ENCODE measurements around the gene ZBTB16. TPM values are rescaled to one million over a fixed set of nuclear protein-coding genes. Genes with fewer than 3 reads are reported as not detected.

The ZBTB16 gene
- total RNA-seq, 1 experiment from 2014 or later: not detected

DNA sequence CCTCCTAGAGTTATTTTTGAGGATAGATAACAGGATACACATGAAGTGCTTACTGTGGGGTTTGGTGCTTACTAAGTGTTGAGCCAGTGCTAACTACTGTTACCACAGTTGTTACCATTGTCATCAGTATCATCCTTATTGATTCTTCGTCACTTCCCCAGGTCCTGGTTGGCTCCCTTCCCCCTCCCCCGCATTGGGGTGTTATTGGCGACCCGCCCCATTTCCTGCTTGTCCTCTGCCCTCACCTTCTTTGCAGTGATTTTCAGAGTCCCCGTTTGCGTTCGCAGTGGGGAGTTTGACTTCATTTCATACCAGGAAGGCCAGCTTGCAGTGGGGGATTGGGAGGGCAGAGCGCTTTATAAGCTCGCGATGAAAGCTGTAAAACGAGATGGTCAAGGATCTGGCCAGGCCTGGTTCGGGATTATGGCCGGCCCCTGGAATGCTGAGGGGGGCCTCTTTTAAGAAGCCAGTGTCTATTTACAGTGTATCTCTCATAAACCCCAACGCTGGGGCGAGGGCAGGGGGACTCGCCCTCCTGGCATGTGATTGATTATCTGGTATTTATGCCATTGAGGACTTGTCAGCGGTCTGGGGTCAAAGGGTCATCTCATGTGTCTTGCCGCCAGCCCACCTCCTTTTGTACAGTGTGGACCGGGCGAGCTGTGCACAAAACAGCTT is 152.1 kb downstream of the ZBTB16 start:
- DNase-seq (ENCODE audit: low read depth): no peak

DNA sequence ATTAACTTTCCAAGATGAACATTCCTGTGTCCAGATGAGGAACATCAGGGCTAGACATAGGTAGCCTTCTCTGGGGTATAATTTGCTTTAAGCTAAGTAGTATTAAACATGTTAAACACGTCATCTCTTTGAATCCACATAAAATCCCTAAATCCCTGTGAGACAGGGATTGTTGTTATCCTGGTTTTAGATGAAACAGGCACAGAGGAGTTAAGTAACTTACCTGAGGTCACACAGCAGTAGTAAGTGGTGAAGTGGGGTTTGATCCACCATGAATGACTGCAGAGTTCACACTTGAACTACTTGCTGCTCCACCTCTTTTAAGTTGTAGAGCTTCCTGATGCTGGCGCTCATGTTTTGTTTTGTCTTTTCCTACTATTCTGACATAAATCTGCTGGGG is 154.1 kb downstream of the ZBTB16 start:
- DNase-seq (ENCODE audit: low read depth): no peak

DNA sequence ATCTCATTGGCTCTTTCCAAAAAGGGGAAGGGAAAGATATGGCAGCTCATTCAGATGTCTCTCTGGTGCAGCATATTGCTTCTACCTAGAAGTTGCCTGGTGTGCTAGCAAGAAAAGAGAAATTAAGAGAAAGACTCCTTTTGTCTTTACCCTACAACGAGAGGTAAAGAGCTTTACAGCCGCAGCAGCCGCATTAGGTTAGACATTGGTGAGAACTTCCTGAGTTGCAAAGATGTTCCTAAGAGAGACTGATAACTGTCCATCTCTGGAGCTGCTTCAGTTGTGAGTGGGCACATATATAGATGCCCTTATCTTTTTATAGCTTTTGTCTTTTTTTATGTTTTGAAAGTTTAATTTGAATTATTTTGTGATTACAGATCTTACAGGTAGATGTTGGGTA is 155.9 kb downstream of the ZBTB16 start:
- DNase-seq (ENCODE audit: low read depth): no peak

DNA sequence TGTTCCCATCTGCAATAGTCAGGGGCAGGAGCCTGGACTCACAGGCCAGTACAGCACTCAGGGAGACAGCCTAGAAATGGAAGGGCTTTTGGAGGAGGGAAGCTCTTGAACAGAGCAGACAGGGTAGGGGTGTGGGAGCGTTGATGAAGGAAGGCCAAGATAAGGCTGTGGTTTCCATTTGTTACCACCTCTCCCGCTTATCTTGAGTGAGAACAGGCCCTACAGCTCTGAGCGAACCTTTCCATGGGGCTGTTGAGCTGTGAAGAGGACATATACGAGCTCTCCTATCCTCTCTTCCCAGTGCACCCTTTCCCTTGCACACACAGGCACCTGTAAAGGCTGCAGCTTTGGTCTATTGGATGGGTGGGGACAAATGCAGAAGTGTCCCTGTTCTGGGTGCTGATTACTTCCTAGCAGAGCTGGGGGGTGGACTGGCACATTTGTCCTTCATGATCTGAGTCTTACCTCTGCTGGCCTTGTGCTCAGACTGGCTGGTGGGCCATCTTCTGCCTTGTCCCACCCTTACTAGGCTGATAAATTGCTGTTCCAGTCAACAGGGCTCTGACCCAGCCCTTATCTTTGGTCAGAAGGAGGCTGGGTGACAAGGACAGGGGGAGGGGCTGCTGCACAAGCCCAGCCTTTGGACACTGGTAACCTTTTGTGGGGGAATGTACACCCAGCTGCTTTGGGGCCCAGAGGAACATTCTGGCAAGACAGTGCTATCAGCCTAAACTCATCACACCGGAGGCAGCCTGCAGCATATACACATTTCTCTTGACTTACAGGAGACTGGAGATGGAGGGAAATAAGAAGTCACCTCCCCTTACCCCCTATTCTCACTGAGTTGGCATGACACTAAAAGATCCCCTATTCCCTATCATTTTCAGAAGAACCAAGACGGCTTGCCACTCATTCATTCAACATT is 156.6 kb downstream of the ZBTB16 start:
- DNase-seq (ENCODE audit: low read depth): no peak

DNA sequence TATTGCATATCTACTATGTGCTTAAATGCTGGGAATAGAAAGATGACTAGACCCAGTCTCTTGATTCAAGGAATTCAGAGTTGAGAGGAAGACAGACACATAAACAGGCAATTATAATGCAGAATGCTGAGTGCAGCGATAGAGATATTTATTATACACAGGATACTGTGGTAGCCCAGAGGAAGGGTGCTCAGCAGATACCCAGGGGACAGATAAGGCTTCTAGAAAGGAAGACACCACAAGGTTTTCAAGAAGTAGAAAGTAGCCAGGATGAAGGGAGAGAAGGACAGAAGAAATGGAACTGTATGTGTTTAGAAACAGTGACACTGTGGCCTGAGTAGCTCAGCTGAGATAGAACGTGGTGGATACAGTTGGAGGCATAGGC is 157.3 kb downstream of the ZBTB16 start:
- DNase-seq (ENCODE audit: low read depth): no peak

DNA sequence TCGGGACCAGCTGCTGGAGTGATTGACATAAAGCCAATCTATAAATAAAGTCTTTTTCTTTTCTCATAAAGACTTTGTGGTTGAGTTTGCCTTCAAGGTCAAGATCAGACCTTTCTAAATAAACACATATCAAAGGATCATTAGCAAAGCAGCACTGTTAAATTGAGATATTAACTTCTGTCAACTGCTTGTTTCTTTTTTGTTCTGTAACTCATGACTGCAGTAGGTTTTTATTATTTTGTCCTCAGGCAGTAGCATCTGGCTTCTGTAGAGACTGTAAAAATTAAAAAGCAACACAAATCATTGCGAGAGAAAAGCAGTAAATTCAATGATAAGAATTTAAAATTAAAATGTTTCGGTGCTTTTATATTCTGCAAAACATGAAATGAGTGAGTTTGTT is 159.0 kb downstream of the ZBTB16 start:
- DNase-seq (ENCODE audit: low read depth): no peak

DNA sequence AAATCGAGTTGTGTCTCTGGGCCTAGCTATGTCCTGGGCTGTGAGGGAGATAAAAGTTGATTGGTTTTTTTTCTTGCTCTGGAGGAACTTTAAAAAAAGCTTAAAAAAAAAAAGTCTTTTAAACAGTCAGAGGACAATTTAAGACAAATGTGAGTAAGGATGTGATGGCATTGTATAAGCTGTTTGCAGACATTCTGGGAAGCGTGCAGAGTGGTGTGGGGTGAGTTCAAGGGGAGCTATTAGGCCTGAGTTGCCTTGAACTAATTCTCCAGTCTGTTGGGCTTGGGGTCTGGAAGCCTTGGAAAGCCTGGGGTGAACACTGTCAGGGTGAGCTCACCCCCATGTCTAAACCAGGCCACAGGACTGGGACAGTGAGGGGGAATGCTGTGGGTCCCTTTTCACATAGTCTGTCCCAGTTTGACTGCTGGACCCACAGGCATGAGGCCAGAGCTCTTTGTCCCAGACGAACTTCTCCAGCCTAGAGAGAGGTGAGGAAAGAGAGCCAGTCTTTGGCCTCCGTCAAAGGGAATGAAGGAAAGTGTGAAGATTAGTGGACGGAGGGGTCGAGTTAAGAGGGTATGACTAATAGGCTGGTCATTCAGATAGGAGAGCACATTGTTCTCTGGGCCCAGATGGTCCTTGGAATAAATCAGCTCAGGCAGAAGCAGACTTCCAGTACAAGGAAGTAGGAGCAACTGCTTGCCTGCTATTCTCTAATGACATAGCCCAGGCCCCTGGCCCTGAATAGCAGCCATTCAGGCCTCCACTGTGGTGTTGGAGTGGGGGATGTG is 160.2 kb downstream of the ZBTB16 start:
- no peak for DNase-seq (ENCODE audit: low read depth)

DNA sequence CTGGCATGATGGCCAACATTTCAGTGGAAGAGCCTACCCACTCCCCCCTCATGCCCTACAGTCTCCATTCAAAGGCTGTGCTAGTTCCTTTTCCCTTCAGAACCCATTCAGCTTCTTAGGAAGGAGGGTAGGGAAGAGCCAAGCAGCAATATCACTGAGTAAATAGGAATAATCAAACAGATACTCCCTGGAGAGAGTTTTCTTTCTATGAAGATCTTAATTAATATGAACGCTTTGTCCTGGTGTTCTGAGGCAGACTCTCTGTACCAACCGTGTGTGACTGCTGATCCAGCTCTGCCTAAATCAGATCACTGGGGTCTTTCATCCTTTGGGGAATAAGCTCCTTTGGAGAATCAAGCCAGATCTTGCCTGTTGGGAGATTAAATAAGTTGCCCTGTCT is 161.5 kb downstream of the ZBTB16 start:
- no peak for DNase-seq (ENCODE audit: low read depth)

DNA sequence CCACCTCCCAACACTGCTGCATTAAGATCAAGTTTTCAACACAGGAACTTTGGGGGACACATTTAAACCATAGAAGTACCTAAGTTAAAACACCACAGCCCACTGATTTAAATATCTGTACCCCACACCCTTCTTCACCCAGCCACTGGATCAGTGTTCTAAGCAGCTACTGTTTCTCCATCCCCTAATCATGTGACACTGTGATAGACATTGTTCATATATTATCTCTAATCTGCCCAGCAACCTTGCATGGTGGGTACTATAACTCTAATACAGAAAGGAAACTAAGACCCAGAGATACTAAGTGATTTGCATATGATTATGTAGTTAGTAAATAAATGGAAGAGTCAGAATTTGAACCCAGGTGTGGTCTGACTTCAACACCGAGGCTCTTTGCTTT is 166.2 kb downstream of the ZBTB16 start:
- no peak for DNase-seq (ENCODE audit: low read depth)

DNA sequence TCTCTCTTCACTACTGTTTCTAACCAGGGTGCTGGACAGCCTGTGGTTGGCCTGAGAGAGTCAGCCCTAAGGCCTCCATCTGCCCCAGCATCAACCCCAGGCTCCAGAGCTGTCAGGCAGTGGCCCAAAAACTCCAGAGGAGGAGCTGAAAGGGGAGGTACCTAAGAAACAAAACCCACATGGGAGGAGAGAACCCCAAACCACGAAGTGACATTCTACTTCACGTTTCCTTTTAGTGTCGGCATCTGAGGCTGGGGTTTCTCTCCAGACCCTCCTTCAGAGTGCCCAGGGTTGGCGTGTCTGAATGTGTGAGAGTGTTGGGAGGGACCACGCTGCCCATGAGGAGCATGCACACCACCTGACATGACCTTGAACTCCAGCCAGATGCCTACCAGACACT is 166.8 kb downstream of the ZBTB16 start:
- DNase-seq (ENCODE audit: low read depth): no peak

DNA sequence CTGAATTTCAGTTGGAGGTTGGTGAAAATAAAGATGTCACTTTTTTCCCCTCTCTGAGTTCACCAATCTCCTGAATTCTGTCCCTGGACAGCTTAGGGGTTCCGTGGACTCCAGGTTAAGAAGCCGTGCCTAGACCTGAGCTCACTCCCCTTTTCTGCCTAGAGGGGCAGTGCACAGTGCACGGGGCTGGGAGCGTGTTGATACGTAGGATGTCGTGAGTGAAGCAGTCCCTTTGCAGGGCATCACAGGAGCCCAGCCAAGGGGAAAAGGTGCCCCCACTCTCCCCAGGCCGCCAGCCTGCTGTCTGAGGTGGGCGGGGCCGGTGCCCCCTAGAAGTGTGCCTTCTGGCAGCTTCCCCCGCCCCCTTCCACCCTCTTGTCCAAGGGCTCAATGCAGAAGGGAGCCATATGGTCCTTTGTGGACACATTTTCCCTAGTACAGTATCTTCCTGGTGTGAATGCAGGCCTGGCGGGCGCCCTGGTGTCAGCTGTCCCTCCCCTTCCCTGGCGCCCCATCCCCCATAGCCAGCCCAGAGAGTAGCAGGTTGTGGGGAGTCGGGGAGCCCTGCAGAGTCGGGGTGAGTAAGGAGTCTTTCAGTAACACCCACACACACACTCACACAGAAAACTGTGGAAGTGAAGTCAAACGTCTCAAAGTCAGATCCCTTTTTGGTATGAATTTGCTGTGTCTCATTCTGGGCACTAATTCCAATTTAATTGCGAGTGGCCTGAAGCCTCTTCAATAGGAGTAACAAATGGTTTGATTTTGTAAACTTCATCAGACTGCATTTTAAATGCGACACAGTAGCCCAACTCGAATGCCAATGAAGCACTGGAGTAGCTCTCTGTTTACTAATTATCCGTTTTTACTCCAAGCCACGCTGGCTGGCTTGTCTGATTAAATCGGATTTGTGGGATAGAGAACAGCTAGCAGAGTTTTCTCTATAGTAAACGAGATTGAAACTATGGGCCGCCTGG is 169.2 kb downstream of the ZBTB16 start:
- DNase-seq (ENCODE audit: low read depth): no peak

DNA sequence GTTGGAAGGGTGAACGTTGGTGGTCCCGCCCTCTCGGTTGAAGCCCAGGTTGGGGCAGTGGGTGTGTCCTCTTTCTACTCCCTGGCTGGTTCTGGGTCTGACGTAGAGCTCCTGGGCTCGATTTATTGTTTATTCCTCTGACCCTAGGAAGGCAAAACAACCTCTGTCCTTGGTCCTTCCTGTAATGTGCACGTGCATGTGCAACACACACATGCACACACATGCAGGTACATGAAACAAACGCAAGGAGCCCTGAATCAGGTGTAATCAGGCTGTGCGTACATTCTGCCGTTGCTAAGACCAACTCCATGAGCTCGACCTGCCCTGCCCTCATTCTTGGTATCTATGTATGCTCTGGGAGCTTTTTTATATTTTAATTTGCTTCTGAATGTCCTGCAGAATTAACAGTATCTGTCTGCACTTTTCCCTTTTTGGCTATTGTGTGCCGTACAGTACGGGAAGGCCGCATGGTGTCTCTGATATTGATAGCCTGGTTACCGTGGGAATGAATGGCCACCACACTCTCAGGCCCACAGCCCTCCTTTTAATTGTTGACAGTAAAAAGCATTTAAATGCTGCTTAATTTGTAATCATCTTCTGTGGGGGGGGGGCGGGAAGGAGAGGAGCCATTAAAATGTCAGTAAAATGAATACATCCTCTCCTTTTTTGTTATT is 170.7 kb downstream of the ZBTB16 start:
- DNase-seq (ENCODE audit: low read depth): no peak

DNA sequence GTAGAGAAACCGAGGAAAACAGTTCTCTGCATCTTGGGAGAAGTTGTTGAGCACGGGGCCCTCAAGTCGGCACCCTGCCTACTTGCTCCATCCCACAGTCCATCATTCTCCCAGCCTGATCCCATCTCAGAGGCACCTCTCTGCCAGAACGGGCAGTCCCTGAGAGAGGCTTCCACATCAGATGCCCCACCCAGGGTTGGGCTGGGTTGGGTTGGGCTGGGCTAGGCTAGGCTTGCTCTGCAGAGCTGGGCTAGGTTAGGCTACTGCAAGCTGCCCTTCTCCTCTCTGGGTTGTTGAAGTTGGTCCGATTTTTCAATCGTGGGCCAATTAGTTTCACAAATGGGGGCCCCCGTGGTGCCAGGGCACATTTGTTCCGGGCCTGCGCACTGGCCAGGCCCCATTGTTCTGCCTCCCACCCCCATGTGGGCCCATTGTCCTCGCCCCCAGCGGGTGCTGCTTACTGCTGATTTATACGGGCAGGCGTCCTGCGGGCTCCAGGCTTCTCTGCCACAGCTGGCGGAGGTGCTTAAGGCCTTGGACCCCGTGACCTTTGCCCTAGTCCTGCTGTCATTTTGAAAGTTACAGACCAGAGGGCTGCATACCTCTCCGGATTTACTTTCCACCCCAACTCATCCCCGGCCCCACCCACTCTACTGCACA is 173.0 kb downstream of the ZBTB16 start:
- no peak for DNase-seq (ENCODE audit: low read depth)

DNA sequence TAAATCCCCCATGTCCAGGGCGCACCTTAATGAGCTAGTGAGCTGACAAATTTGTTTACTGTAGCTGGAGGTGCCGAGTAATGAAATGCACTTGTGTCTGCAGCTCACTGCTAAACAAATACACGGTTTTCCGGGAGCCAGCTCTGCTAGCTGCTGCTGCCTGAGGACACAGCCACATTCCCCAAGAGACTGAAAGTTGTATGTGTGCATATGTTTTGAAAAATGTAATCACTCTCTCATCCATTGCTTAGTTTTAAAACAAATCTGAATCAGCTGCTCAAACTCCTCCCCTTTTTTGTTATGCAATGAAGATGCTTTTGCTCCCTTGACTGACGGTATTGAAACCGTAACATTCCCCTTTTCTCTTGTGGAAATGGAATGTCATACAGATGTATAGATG is 174.2 kb downstream of the ZBTB16 start:
- no peak for DNase-seq (ENCODE audit: low read depth)

DNA sequence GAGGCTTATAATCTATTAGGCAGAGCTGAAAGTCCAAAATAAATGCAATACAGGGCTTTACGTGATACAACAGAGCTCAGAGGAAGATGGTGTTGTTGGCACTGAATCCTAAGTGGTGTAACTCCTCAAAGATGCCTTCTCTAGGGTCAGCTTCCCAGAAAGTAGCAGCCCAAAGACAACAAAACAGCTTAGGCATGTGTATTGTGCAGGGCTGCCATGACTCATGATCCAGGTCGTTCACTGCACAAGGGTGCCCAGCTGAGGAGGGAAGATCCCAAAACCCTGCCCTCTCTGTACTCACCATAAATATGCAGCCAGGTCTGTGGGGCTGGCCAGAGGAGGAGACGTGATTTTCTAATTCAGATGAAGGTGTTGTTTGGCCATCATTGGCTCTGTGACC is 177.3 kb downstream of the ZBTB16 start:
- peak; percentile 39 for DNase-seq (ENCODE audit: low read depth)

DNA sequence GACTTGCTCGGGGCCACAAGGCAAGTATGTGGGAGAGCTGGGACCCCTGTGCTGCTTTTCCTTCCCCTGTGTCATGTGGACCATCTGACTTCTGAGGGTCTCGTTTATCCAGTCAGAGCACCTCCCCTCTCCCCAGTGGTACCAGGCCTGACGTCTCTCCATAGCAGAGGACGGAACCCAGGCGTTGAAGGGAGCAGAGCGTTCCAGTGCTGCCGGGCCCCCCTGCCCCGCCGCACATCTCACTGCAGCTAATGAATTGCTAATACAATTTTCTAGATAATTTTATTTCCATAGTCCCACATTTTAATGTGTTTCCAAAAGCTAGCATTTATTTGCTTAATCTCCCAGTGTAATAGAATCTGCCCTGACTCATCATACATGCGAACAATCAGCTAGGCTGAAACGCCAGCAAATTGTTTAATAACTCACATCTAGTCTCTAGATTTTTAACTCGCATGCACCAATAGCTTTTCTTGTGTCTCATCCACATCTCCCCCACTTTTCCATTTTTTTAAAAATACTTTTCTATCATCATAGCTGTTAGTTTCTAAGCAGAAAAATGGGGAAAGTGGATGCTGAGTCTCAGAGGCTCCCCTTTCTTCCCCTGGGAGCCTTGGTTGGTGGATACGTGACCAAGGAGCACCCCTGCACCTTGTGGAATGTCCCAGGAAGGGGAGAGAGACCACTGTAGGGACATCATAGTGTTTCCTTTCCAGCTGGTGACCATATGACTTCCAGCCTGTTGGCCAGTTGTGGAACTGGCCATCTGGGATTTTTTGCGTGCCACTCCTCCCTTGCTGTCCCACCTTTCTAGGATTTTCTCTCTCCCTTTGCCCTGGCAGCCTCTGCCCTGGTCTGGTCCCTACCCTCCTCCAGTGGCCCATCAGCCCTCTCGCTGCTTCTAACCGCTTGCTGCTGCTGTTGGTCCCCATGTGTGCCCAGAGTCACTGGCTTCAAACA is 178.1 kb downstream of the ZBTB16 start:
- DNase-seq (ENCODE audit: low read depth): no peak

DNA sequence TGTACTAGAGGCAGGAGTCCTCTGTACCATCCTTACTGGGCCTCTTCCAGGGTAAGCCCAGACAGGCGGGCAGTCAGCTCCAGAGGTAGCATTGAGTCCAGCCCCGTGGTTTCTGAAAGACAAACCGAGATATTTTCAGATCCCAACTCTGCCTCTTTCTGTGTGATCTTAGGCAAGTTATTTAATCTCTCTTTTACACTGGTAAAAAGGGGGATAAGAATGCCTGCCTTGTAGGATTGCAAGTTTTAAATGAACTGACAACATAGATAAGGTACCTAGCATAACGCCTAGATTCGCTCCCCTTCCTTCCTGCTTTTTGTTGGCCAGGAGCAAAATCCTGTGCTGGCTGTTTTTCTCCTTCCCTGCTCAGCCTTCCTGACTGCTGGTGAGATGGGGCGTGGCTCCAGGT is 180.2 kb downstream of the ZBTB16 start:
- DNase-seq (ENCODE audit: low read depth): no peak

DNA sequence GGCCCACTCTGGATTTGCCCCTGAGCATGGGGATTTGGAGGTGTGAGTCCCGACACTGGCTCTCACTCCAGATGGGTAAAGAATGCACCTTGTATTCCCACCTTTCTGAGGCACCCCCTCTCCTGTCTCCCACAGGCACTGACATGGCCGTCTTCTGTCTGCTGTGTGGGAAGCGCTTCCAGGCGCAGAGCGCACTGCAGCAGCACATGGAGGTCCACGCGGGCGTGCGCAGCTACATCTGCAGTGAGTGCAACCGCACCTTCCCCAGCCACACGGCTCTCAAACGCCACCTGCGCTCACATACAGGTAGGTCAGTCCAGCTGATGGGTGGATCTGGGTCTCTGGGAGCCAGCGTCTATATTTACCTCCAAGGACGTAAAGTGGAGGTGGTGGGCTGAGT is 182.5 kb downstream of the ZBTB16 start:
- DNase-seq (ENCODE audit: low read depth): no peak
